ENCODE data around the gene HS3ST5.

DNA sequence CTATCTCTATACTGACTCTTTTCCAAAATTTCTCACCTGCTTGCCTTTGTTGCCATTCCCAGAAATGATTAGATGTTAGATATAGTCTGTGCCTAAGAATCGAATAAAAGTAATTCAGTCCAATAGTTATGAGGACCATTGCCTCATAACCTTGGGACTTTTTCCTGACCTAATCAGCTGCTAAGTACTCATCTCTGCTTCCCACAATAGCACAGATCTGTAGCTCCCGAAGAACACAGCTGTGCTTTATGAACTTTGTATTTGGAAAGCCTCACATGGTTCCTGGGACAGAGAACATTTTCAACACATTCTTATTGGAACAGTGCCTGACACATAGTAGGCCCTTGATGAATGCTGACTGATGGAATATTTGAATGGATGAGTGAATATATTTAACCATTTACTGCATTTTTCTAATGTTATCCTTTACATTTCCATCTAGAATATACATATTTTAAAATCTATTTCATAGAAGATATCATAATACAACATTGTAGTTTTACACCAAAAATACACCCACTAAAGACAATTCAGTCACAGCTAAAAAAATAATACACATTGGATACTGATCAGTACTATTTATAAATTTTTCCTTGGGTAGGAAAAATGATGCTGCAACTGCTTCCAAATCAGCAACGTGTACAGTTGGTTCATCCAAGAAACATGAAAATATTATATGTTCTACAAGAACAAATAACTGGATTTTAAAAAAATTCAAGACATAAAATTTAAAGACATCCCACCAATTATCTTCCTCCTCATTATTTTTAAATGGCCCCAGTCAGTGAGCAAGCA, 53.9 kb downstream of the HS3ST5 start:
- TF ChIP-seq, protein P1, sequence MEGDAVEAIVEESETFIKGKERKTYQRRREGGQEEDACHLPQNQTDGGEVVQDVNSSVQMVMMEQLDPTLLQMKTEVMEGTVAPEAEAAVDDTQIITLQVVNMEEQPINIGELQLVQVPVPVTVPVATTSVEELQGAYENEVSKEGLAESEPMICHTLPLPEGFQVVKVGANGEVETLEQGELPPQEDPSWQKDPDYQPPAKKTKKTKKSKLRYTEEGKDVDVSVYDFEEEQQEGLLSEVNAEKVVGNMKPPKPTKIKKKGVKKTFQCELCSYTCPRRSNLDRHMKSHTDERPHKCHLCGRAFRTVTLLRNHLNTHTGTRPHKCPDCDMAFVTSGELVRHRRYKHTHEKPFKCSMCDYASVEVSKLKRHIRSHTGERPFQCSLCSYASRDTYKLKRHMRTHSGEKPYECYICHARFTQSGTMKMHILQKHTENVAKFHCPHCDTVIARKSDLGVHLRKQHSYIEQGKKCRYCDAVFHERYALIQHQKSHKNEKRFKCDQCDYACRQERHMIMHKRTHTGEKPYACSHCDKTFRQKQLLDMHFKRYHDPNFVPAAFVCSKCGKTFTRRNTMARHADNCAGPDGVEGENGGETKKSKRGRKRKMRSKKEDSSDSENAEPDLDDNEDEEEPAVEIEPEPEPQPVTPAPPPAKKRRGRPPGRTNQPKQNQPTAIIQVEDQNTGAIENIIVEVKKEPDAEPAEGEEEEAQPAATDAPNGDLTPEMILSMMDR (IDR thresholded peaks at IDR 0.05): no peak
- no peak for TF ChIP-seq EP300 (IDR thresholded peaks at IDR 0.05)
